Measurements from ENCODE around the gene CYP2A6.
"Not testable (repeated sequence)": the region's sequence is repeated elsewhere in the genome, so short reads cannot be mapped to it uniquely, and the experiment has no call there.

Gene CYP2A6

DNA sequence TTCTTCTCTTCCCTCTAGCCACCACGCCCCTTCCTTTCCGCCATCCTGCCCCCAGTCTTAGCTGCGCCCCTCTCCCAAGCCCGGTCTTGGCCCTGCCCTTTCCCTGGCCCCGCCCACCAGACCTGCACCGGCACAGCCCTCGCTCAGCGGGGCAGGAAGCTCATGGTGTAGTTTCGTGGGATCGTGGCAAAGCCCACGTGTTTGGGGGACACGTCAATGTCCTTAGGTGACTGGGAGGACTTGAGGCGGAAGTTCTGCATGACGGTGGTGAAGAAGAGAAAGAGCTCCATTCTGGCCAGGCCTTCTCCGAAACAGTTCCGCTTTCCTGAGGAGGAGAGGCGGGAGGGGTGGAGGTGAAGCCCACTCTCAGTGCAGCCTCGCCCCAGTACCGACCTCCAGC is 6.6 kb downstream of the CYP2A6 start:
- not testable (repeated sequence) for DNase-seq

DNA sequence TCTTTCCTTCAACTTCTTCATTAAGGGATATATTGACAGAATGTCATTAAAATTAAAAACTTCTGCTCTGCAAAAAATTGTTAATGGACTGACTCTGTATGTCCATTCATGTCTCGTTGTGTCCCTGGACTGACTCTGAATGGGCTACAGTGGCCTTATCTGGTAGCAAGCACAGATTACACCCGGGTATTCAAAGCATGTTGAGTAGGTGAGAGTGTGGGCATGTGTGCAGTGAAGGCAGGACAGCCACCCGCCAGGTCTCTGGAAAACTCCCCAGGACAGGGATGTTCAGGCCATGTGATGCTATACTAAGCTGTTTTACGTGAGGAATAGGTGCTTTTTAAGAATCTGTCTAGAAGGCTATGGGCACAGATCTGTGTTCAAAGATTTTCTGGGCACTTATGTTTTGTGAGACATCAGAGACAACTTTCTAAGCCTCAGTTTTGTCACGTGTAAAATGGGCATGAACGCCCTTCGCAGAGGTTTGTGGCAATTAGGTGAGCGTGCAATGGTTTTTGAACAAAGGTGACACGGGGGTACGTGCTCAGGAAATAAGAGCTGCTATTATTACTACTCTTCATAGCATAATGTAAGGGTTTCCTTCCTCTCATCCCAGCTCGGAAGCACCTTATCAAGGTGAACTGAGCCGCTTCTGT is 7.1 kb downstream of the CYP2A6 start:
- DNase-seq, result not testable (repeated sequence)

GRCh38 chr19:40842012-40842411 is 8.2 kb downstream of the CYP2A6 start:
- DNase-seq, result not testable (repeated sequence)

GRCh38 chr19:40838477-40838876 is 11.8 kb downstream of the CYP2A6 start:
- DNase-seq, result not testable (repeated sequence)

GRCh38 chr19:40836754-40837429 is 13.4 kb downstream of the CYP2A6 start:
- no peak for DNase-seq

- DNase-seq, result not testable (repeated sequence)
These were observed 16.3 kb downstream of the CYP2A6 start for GRCh38 chr19:40833728-40834533.

DNA sequence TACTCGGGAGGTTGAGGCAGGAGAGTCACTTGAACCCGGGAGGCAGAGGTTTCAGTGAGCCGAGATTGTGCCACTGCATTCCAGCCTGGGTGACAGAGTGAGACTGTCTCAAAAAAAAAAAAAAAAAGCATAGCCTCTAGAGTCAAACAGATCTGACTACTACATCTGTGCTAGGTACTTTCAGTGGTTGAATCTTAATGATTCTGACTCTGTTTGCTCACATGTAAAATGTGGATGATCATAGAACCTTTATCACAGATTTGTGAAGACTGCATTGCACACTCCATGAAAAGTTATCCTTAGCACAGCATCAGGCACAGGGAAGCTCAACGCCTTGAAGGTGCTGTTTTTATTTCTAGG is 17.8 kb downstream of the CYP2A6 start:
- DNase-seq, result not testable (repeated sequence)

DNA sequence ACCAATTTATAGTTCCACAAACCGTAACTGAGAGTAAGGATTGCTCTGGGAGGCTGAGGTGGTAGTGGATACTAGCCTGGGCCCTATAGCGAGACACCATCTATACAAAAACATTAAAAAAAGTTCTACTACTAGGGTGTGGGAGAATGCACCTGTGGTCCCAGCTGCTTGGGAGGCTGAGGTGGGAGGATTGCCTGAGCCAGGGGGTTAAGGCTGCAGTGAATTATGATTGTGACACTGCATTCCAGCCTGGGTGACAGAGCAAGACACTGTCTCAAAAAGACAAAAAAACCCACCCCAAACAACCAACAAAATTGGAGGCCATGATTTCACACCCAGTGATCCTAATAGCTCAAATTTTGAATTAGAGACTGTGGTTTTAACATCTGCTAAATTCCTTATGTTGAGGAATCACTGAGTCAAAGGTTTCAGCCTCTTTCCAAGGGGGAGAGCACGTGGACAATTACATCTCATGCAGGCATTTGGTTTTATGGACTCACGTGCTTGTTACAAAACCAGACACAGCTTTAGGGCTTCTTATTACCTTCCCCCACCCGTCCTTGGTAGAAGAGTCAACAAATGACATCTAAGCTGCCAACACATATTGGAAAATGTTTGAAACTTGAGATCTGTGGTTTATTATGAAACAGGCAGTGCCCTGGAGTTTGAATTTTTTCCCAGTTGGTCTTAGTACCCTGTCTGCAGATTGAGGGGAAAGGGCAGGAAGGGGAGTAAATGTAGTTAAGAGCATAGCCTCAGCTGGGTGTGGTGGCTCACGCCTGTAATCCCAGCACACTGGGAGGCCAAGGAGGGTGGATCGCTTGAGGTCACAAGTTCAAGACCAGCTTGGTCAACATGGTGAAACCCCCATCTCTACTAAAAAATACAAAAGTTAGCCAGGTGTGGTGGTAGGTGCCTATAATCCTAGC is 18.5 kb downstream of the CYP2A6 start:
- no peak for DNase-seq

DNA sequence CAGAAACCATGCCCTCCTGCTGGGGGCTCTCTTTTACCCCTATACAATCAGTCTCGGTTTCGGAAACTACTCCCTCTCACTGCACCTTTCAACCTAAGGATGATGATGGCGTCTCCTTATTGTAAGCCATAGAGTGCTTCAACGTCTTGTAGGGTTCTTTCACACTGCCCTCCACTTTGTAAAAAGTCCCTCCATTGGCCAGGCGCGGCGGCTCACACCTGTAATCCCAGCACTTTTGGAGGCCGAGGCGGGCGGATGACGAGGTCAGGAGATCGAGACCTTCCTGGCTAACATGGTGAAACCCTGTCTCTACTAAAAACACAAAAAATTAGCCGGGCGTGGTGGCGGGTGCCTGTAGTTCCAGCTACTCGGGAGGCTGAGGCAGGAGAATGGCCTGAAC is 19.5 kb downstream of the CYP2A6 start:
- DNase-seq, result not testable (repeated sequence)

DNA sequence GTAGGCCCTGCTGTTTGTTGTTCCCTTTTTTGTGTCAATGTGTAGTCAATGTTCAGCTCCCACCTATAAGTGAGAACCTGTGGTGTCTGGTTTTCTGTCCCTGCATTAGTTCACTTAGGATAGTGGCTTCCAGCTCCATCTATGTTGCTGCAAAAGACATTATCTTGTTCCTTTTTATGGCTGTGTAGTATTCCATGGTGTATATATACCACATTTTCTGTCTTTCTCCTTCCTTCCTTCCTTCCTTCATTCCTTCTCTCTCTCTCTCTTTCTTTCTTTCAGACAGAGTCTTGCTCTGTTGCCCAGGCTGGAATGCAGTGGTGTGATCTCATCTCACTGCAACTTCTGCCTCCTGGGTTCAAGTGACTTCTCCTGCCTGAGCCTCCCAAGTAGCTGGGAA is 21.0 kb downstream of the CYP2A6 start:
- no peak for DNase-seq

- DNase-seq, result no peak
These were observed 22.6 kb downstream of the CYP2A6 start for GRCh38 chr19:40827386-40828247.

DNA sequence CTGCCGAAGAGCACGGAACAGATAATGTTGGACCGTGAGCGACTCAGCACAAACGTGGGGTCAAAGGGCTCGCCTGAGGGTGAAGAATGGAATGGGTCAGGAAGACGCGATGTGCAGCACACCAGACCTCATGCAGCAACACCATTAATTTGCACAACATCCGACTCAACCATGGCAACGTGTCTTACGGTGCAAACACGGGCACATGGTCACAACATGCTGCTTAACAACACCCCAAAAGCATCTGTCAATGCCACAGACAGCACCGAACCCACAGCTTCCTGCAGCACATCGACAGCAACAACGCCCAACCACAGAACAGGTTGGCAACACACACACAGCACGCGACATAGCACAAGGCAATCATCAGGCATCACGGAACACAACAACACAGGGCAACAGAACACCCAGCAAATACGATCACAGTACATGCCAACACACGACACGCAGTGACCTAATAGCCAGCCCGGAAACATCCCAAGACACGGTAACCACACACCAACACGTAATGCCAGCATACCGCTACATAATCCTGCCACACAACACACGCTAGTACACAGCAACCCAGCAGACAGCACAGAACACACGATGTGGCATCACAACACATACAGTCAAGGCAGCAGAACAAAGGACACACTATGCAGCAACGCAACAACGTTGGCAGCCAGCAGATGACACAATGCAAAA is 23.4 kb downstream of the CYP2A6 start:
- DNase-seq, result not testable (repeated sequence)

GRCh38 chr19:40826312-40826698 is 23.9 kb downstream of the CYP2A6 start:
- not testable (repeated sequence) for DNase-seq

DNA sequence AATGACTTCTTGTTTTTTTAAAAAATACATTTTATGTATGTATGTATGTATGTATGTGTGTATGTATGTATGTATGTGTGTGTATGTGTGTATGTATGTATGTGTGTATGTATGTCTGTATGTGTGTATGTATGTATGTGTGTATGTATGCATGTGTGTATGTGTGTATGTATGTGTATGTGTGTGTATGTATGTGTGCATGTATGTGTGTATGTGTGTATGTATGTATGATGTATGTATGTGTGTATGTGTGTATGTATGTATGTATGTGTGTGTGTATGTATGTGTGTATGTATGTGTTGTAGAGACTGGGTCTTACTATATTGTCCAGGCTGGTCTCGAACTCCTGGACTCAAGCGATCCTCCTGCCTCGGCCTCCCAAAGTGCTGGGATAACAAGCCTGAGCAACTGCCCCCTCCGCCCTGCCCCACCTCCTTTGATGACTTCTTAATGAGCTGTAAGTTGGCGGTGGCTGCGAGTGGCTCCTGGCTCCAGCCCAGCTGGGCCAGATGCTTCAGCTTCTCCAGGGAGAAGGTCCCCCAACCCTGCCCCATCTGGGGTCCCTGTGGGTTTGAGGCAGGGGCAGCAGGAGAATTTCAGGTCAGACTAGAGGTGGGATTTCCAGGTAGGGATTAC is 24.7 kb downstream of the CYP2A6 start:
- not testable (repeated sequence) for DNase-seq

DNA sequence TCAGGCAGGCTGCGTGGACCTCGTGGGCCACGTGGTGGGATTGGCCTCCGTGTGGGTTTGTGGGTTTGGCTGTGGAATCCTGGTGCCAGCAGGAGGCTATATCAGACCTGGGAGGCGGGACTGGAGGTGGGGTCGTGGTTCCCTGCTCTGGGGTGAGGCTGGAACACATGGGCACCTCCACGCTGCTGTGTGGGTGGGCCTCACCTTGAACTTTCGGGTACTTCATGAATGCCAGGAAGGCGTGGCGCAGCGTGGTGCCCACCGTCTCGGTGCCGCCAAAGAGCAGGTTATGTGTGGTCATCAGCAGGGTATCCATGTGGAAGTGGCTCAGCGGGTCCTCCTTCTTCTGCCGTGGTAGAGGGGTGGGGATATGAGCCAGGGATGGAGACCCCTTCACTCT is 25.3 kb downstream of the CYP2A6 start:
- DNase-seq, result not testable (repeated sequence)

DNA sequence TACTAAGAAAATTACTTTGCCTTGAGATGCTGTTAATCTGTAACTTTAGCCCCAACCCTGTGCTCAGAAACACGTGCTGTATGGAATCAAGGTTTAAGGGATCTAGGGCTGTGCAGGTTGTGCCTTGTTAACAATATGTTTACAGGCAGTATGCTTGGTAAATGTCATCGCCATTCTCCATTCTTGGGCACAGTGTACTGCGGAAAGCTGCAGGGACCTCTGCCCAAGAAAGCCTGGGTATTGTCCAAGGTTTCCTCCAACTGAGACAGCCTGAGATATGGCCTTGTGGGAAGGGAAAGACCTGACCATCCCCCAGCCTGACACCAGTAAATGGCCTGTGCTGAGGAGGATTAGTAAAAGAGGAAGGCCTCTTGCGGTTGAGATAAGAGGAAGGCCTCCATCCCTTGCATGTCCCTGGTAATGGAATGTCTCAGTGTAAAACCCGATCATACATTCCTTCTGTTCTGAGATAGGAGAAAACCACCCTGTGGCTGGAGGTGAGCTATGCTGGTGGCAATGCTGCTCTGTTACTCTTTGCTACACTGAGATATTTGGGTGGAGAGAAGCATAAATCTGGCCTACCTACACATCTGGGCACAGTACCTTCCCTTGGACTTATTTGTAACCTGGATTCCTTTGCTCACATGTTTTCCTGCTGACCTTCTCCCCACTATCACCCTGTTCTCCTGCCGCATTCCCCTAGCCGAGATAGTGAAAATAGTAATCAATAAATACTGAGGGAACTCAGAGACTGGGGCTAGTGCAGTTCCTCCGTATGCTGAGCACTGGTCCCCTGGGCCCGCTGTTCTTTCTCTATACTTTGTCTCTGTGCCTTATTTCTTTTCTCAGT is 27.3 kb downstream of the CYP2A6 start:
- not testable (repeated sequence) for DNase-seq

DNA sequence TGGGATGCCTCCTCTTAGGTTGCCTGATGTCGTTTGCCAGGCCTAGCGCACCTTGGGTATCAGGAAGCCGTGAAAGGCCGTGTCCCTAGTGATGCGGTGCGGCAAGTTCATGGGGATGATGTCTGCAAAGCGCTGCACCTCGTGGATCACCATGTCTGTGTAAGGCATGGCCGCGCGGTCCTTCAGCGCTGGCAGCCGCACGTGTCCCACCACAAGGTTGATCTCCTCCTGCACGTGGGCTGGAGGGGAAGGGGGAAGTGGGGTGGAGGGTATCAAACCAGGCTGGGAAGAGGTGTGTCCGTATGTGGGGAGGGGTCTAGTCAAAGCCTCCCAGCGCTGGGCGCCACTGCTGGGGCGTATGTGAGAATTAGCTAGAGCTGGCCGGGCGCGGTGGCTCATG is 28.1 kb downstream of the CYP2A6 start:
- DNase-seq, result no peak

GRCh38 chr19:40819479-40820234 is 30.6 kb downstream of the CYP2A6 start:
- DNase-seq, result not testable (repeated sequence)

All from SHP77 treated with DMSO at 0.1 percent for 48 hours (cell line).